Gastrocnemius medialis (tissue), 4 donors: Measurements from ENCODE around the gene KCNJ10. TPM values are rescaled to one million over a fixed set of nuclear protein-coding genes. Genes with fewer than 3 reads are reported as not detected.

Experiments used
- ATAC-seq, 2 donors: fragments of 150-250 bp; one replicate each; pipeline ENCODE4 v1.9.1; 2016
- DNase-seq, 2 donors: peaks; one replicate each; pipeline ENCODE4 v3.0.0-alpha.2; 2019
- H3K27ac ChIP-seq, 4 donors: fragments of 200-600 bp; sonication (generic); 1 replicate in 1 of 4; 2 replicates in 3 of 4; pipeline ENCODE4 v1.5.1; 2016 to 2018; ENCODE audit warnings: mild to moderate bottlenecking in 2 of 4, moderate library complexity in 1 of 4
- H3K27me3 ChIP-seq, 3 donors: fragments of 200-600 bp; sonication (generic) in 2 of 3; 1 replicate in 1 of 3; 2 replicates in 2 of 3; pipeline versions ENCODE4 v1.5.1 to v1.6.0; 2016 to 2019; ENCODE audit warnings: mild to moderate bottlenecking in 1 of 3, moderate library complexity in 1 of 3
- H3K36me3 ChIP-seq, 2 donors: fragments of 200-600 bp; sonication (generic) in 1 of 2; one replicate each; pipeline ENCODE4 v1.5.1; 2017 to 2018
- H3K4me1 ChIP-seq, 2 donors: fragments of 200-600 bp; sonication (generic) in 1 of 2; one replicate each; pipeline ENCODE4 v1.5.1; 2016 to 2017; ENCODE audit warnings: mild to moderate bottlenecking in 2 of 2
- H3K4me3 ChIP-seq, 4 donors: fragments of 200-600 bp; sonication (generic) in 3 of 4; 1 replicate in 1 of 4; 2 replicates in 3 of 4; pipeline ENCODE4 v1.5.1; 2016 to 2019; ENCODE audit warnings: mild to moderate bottlenecking in 2 of 4
- H3K9me3 ChIP-seq, 3 donors: fragments of 200-600 bp; sonication (generic) in 2 of 3; 1 replicate in 1 of 3; 2 replicates in 2 of 3; pipeline ENCODE4 v1.5.1; 2016 to 2019
- POLR2A ChIP-seq, 2 donors: fragments of 450-650 bp; IDR thresholded peaks; one replicate each; pipeline ENCODE4 v1.6.1; 2017; ENCODE audit warnings: antibody characterized with exemption in 2 of 2, mild to moderate bottlenecking in 2 of 2, moderate library complexity in 2 of 2
- in situ Hi-C, 4 donors: fragments of 200-750 bp; cut with MboI; loops; one replicate each; pipeline versions ENCODE4 v1.15.0 to v1.8.0; 2017; ENCODE audit warnings: low sequenced_read_pairs in 4 of 4
- intact Hi-C: fragments of 100-400 bp; cut with DNase I; formaldehyde crosslinking; loops from one replicate; pipeline ENCODE4 v1.15.1; 2023; ENCODE audit warnings: low total_unique reads
- total RNA-seq, 4 donors: library from RNA; depleted of rRNA; stranded (reverse); fragments of >200 nt; gene quantifications; one replicate each; pipeline versions ENCODE4 v1.1.0 to v1.2.3, GENCODE V29; 2016
- TF ChIP-seq, protein P1 (sequence below), 5 experiments: fragments of 450-650 bp in 3 of 5; fragments of 200-600 bp in 2 of 5; sonication (generic) in 2 of 5; IDR thresholded peaks in 4 of 5; conservative IDR thresholded peaks in 1 of 5; 1 replicate in 4 of 5; 2 replicates in 1 of 5; pipeline ENCODE4 v1.5.1; 2016 to 2019; ENCODE audit warnings: antibody characterized with exemption in 5 of 5, mild to moderate bottlenecking in 3 of 5, moderate library complexity in 3 of 5

KCNJ10 gene
- total RNA-seq, 4 donors from 2014 or later = not detected

DNA sequence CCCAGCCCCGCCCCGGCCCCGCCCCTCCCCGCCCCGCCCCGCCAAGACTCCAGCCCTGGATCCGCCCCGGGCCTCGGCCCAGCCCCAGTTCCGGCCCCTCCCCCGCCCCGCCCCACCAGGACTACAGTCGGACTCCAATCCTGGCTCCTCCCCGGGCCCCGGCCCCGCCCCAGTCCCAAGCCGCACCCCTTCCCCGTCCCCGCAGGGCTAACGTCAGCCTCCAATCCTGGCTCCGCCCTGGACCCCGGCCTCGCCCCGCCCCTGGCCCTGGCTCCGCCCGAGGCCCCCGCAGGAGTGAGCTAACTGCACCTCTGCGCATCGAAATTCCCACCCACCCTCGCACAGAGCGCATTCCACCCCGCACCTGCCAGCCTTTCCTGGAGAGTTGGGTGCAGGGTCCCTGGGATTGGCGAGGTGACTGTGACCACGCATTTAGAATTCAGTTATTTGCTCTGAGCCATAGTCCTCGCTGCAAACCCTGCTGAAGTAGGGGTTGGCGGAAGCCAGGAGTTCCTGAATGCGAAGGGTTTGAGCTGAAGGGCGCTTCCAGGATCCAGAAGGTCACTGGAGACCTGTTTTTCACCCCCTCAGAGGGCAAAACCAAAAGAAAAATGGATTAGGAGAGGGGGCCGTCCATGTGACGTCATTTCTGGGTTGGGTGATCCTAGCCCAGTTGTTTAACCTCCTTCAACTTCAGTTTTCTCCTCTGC lies 29.0 kb upstream of the KCNJ10 start:
- Histone ChIP-seq H3K36me3 (no peaks in the 10 kb centered on the region), H3K4me3 (peak overlapping the region; percentile 49 to 77 (median 66)), H3K9me3 (no peaks in the 10 kb centered on the region), H3K27me3 (no peaks in the 10 kb centered on the region), H3K27ac (peak overlapping the region; percentile 88 to 96 (median 94)), H3K4me1 (peaks cover 44 to 47% of the 10 kb centered on the region in 2 donors)
- TF ChIP-seq POLR2A (IDR thresholded peaks at IDR 0.05) = peak; percentile 21 to 42
- TF ChIP-seq, protein P1, sequence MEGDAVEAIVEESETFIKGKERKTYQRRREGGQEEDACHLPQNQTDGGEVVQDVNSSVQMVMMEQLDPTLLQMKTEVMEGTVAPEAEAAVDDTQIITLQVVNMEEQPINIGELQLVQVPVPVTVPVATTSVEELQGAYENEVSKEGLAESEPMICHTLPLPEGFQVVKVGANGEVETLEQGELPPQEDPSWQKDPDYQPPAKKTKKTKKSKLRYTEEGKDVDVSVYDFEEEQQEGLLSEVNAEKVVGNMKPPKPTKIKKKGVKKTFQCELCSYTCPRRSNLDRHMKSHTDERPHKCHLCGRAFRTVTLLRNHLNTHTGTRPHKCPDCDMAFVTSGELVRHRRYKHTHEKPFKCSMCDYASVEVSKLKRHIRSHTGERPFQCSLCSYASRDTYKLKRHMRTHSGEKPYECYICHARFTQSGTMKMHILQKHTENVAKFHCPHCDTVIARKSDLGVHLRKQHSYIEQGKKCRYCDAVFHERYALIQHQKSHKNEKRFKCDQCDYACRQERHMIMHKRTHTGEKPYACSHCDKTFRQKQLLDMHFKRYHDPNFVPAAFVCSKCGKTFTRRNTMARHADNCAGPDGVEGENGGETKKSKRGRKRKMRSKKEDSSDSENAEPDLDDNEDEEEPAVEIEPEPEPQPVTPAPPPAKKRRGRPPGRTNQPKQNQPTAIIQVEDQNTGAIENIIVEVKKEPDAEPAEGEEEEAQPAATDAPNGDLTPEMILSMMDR (IDR thresholded peaks at IDR 0.05 in 4 of 5, conservative IDR thresholded peaks at IDR 0.05 in 1 of 5) = no peak
- in situ Hi-C loops = loop anchor here in 2 of 4 donors (10.0 to 25.0 kb wide), 3 partner anchors 156 to 263 kb away; partner anchors contain the start of genes NHLH1 (in 2 of the 2) and PEX19 (in 1 of the 2)
- peak; percentile 53 to 59 for ATAC-seq
- intact Hi-C loops = loop anchor here (5.0 kb wide), 1 partner anchor 243 kb away; the partner anchor contains the start of genes COPA and NCSTN
- DNase-seq = peak; percentile 97 to 98

DNA sequence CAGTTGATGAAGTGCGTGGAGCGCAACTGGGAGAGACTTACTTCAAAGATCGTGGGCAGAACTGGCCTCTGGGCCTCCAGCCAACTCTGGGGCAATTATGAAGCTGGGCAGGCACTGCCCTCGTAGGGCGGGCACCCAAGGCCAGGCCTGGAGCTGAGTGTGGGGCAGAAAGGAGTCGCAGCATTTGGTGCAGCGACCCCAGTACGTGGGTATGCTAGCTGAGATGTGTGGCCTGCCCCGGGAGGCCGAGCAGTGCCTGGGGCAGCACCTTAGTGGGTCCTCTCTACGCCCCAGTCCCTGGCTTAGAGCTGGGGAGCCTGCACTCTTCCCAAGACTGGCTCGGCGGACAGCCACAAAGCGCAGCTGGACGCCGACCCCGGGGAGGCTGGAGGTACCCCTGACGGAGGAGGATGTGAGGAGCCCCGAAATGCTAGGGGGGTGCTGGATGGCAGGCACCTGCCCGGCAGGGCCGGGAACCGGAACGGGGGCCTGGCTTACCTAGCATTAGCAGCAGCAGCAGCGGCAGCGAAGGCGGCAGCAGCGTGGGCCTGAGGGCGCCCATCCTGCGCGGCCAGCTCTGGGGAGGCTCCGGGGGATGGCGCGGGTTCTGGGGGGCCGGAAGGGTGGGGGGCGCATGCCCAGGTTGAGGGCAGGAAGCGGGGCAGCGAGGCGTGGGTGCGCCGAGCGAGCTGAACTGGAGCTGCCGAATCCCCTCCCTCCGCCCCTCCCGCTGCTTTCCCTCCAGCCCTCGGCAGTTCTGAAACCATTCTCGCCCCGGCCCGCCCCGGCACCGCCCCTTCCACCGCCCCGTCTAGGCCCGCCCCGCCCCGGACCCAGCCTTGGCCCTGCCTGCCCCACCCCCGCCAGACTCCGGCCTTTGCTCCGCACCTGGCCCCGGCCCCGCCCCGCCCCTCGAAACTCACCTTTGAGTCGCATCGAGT lies 28.2 kb upstream of the KCNJ10 start, which contains the start of gene IGSF8:
IGSF8 (minus strand) TSS at position 709 of the 941 bp plus-strand sequence; CDS start at position 562, 147 bp downstream.
- Histone ChIP-seq H3K4me3 (peak within 1 kb of the TSS; percentile 75 to 99 (median 87)), H3K4me1 (peaks cover 44 to 47% of the 10 kb centered on the region in 2 donors), H3K27me3 (no peaks in the 10 kb centered on the region), H3K9me3 (no peaks in the 10 kb centered on the region), H3K36me3 (no peaks in the 10 kb centered on the region), H3K27ac (peak within 1 kb of the TSS; percentile 88 to 96 (median 94))
- intact Hi-C loops = loop anchor here (5.0 kb wide), 1 partner anchor 244 kb away; the partner anchor contains the start of genes COPA and NCSTN
- in situ Hi-C loops = loop anchor here in 2 of 4 donors (10.0 to 25.0 kb wide), 3 partner anchors 157 to 264 kb away; partner anchors contain the start of genes NHLH1 (in 2 of the 2) and PEX19 (in 1 of the 2)
- TF ChIP-seq POLR2A (IDR thresholded peaks at IDR 0.05) = peak; percentile 44 to 63
- TF ChIP-seq, protein P1 (IDR thresholded peaks at IDR 0.05 in 4 of 5, conservative IDR thresholded peaks at IDR 0.05 in 1 of 5) = no peak
- DNase-seq = peak; percentile 82 to 88
- ATAC-seq = peak; percentile 42 to 43

DNA sequence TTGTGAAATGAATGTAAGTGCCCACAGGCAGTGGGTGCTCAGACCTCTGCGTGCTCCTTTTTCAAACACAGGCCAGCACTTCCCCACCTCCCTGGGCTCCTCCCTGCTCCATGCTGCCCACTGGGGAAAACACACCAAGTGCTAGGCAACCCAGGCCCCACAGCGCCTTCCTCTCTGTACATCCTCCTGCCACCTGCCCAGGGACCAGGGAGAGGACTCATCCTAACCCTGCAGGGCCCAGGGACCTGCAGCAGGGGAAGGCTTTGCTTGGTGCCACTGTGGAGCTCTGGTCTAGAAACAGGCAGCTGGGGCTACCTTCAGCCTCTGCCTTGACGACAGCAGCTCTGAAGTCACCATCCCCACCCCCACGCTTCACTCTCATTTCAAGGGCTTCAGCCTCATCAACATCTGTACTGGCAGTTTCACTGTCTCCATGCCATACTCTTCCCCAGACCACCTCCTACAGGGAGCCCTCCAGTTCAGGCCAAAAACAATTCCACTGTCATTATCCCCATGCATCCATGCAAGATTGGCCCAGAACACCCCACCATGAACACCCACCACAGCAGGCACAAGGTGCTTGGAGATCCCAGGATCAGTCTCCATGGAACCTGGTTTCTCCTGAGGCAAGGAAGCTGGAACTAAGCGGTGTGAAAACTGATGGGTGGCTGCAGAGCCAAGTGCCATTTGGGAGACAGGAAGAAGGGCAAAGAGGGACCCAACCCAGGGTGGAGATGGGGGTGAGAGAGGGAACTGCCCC lies 27.4 kb upstream of the KCNJ10 start:
- Histone ChIP-seq H3K9me3 (no peaks in the 10 kb centered on the region), H3K36me3 (peaks cover 0 to under 1% of the 10 kb centered on the region in 2 donors), H3K27me3 (no peaks in the 10 kb centered on the region), H3K4me3 (peak overlapping the region; percentile 75 to 99 (median 87)), H3K4me1 (peaks cover 38 to 39% of the 10 kb centered on the region in 2 donors), H3K27ac (peak overlapping the region; percentile 88 to 96 (median 94))
- TF ChIP-seq, protein P1 (IDR thresholded peaks at IDR 0.05 in 4 of 5, conservative IDR thresholded peaks at IDR 0.05 in 1 of 5) = no peak
- TF ChIP-seq POLR2A (IDR thresholded peaks at IDR 0.05) = no peak
- intact Hi-C loops = loop anchor here (5.0 kb wide), 1 partner anchor 245 kb away; the partner anchor contains the start of genes COPA and NCSTN
- in situ Hi-C loops = loop anchor here in 2 of 4 donors (10.0 to 25.0 kb wide), 3 partner anchors 157 to 265 kb away; partner anchors contain the start of genes NHLH1 (in 2 of the 2) and PEX19 (in 1 of the 2)
- no peak for ATAC-seq
- no peak for DNase-seq
